Uterus (tissue), 4 donors: ENCODE measurements around the gene FAM120AOS. TPM values are rescaled to one million over a fixed set of nuclear protein-coding genes. Genes with fewer than 3 reads are reported as not detected.

Experiments used
- DNase-seq, 2 donors: peaks; one replicate each; pipeline ENCODE4 v3.0.0-alpha.2; 2019 to 2020
- H3K27ac ChIP-seq, 2 donors: fragments of 200-600 bp; sonication (generic); 1 replicate in 1 of 2; 2 replicates in 1 of 2; pipeline ENCODE4 v1.5.1; 2016 to 2018
- H3K27me3 ChIP-seq, 2 donors: fragments of 200-600 bp; sonication (generic); one replicate each; pipeline ENCODE4 v1.5.1; 2018 to 2019; ENCODE audit warnings: control low read depth in 1 of 2
- H3K36me3 ChIP-seq, 2 donors: fragments of 200-600 bp; sonication (generic); one replicate each; pipeline ENCODE4 v1.5.1; 2019; ENCODE audit warnings: control low read depth in 1 of 2
- H3K4me1 ChIP-seq, 2 donors: fragments of 200-600 bp; sonication (generic); one replicate each; pipeline ENCODE4 v1.5.1; 2018 to 2019; ENCODE audit warnings: control low read depth in 1 of 2
- H3K4me3 ChIP-seq, 2 donors: fragments of 200-600 bp; sonication (generic); 1 replicate in 1 of 2; 2 replicates in 1 of 2; pipeline ENCODE4 v1.5.1; 2018 to 2019; ENCODE audit warnings: mild to moderate bottlenecking in 1 of 2
- H3K9me3 ChIP-seq, 2 donors: fragments of 200-600 bp; sonication (generic); one replicate each; pipeline ENCODE4 v1.5.1; 2019; ENCODE audit warnings: control low read depth in 1 of 2
- POLR2A ChIP-seq, 2 donors: fragments of 450-650 bp; IDR thresholded peaks; one replicate each; pipeline ENCODE4 v1.6.1; 2016; ENCODE audit warnings: antibody characterized with exemption in 2 of 2, mild to moderate bottlenecking in 1 of 2, moderate library complexity in 1 of 2
- intact Hi-C: fragments of 100-400 bp; cut with DNase I; formaldehyde crosslinking; loops from one replicate; pipeline ENCODE4 v1.15.1; 2023; ENCODE audit warnings: low total_unique reads
- total RNA-seq, 4 donors: library from RNA; depleted of rRNA in 3 of 4; stranded (reverse); fragments of >200 nt in 3 of 4; gene quantifications; one replicate each; pipeline versions ENCODE4 v1.1.0 to v1.2.4, GENCODE V29; 2014 to 2023
- TF ChIP-seq, protein P1 (sequence below), 4 experiments: fragments of 200-600 bp in 2 of 4; fragments of 450-650 bp in 2 of 4; sonication (generic) in 2 of 4; IDR thresholded peaks; one replicate each; pipeline ENCODE4 v1.5.1; 2016 to 2019; ENCODE audit warnings: antibody characterized with exemption in 4 of 4, mild to moderate bottlenecking in 2 of 4, moderate library complexity in 1 of 4
- donor health status: DM: yes; HTN: yes; CAD: no.

FAM120AOS gene
- total RNA-seq, 4 donors from 2014 or later, result 8.5 to 45.2 (median 39.1) TPM

- Histone ChIP-seq H3K36me3 (no peaks in the 10 kb centered on the region), H3K4me1 (no peaks in the 10 kb centered on the region), H3K9me3 (peaks cover 0 to 10% of the 10 kb centered on the region in 2 donors), H3K27me3 (no peaks in the 10 kb centered on the region), H3K4me3 (no peak overlapping the region), H3K27ac (no peak overlapping the region)
- TF ChIP-seq POLR2A (IDR thresholded peaks at IDR 0.05), result no peak
- TF ChIP-seq, protein P1, sequence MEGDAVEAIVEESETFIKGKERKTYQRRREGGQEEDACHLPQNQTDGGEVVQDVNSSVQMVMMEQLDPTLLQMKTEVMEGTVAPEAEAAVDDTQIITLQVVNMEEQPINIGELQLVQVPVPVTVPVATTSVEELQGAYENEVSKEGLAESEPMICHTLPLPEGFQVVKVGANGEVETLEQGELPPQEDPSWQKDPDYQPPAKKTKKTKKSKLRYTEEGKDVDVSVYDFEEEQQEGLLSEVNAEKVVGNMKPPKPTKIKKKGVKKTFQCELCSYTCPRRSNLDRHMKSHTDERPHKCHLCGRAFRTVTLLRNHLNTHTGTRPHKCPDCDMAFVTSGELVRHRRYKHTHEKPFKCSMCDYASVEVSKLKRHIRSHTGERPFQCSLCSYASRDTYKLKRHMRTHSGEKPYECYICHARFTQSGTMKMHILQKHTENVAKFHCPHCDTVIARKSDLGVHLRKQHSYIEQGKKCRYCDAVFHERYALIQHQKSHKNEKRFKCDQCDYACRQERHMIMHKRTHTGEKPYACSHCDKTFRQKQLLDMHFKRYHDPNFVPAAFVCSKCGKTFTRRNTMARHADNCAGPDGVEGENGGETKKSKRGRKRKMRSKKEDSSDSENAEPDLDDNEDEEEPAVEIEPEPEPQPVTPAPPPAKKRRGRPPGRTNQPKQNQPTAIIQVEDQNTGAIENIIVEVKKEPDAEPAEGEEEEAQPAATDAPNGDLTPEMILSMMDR (IDR thresholded peaks at IDR 0.05), result no peak
- intact Hi-C loops, result no loop called here
- no peak for DNase-seq
Measured at GRCh38 chr9:93422977-93423616, 30.3 kb downstream of the FAM120AOS start.

GRCh38 chr9:93419023-93419422 is 34.4 kb downstream of the FAM120AOS start:
- Histone ChIP-seq H3K27ac (no peak overlapping the region), H3K4me3 (no peak overlapping the region), H3K9me3 (peaks cover 0 to 17% of the 10 kb centered on the region in 2 donors), H3K4me1 (no peaks in the 10 kb centered on the region), H3K36me3 (no peaks in the 10 kb centered on the region), H3K27me3 (no peaks in the 10 kb centered on the region)
- DNase-seq, result no peak
- TF ChIP-seq, protein P1 (IDR thresholded peaks at IDR 0.05), result no peak
- TF ChIP-seq POLR2A (IDR thresholded peaks at IDR 0.05), result no peak
- intact Hi-C loops, result no loop called here

GRCh38 chr9:93417538-93417937 is 35.8 kb downstream of the FAM120AOS start:
- TF ChIP-seq, protein P1 (IDR thresholded peaks at IDR 0.05), result no peak
- no peak for TF ChIP-seq POLR2A (IDR thresholded peaks at IDR 0.05)
- DNase-seq, result no peak
- H3K9me3 ChIP-seq, result peaks cover 0 to 17% of the 10 kb centered on the region in 2 donors
- H3K4me3 ChIP-seq, result no peak overlapping the region
- H3K36me3 ChIP-seq, result no peaks in the 10 kb centered on the region
- H3K27ac ChIP-seq, result no peak overlapping the region
- H3K27me3 ChIP-seq, result no peaks in the 10 kb centered on the region
- intact Hi-C loops, result no loop called here
- H3K4me1 ChIP-seq, result no peaks in the 10 kb centered on the region

GRCh38 chr9:93416530-93417235 is 36.7 kb downstream of the FAM120AOS start:
- peaks cover 0 to 17% of the 10 kb centered on the region in 2 donors for H3K9me3 ChIP-seq
- no peaks in the 10 kb centered on the region for H3K27me3 ChIP-seq
- no peaks in the 10 kb centered on the region for H3K4me1 ChIP-seq
- H3K36me3 ChIP-seq, result no peaks in the 10 kb centered on the region
- intact Hi-C loops, result no loop called here
- TF ChIP-seq, protein P1 (IDR thresholded peaks at IDR 0.05), result no peak
- no peak for TF ChIP-seq POLR2A (IDR thresholded peaks at IDR 0.05)
- H3K27ac ChIP-seq, result no peak overlapping the region
- DNase-seq, result no peak
- H3K4me3 ChIP-seq, result no peak overlapping the region

- TF ChIP-seq, protein P1 (IDR thresholded peaks at IDR 0.05), result no peak
- no peak for TF ChIP-seq POLR2A (IDR thresholded peaks at IDR 0.05)
- no peak for DNase-seq
- no peaks in the 10 kb centered on the region for H3K36me3 ChIP-seq
- peaks cover 0 to 17% of the 10 kb centered on the region in 2 donors for H3K9me3 ChIP-seq
- no peaks in the 10 kb centered on the region for H3K4me1 ChIP-seq
- H3K27me3 ChIP-seq, result no peaks in the 10 kb centered on the region
- H3K27ac ChIP-seq, result no peak overlapping the region
- no peak overlapping the region for H3K4me3 ChIP-seq
- intact Hi-C loops, result no loop called here
Measured at GRCh38 chr9:93415176-93415690, 38.1 kb downstream of the FAM120AOS start.
